ENCODE data around the gene CEP192. TPM values are rescaled to one million over a fixed set of nuclear protein-coding genes. Genes with fewer than 3 reads are reported as not detected.
"Not testable (repeated sequence)": the region's sequence is repeated elsewhere in the genome, so short reads cannot be mapped to it uniquely, and the experiment has no call there.

CEP192 gene
- total RNA-seq, 1 donor from 2014 or later: 25.6 TPM

- intact Hi-C loops (cut with micrococcal nuclease): no loop called here
Observed at GRCh38 chr18:12995424-12995823, 4.3 kb downstream of the CEP192 start.

GRCh38 chr18:12995952-12996477, 4.9 kb downstream of the CEP192 start:
- intact Hi-C loops (cut with micrococcal nuclease): no loop called here

More at GRCh38 chr18:12995424-12995823, 4.3 kb downstream of the CEP192 start:
- Histone ChIP-seq H3K36me3 (peaks cover 4% of the 10 kb centered on the region), H3K27ac (replicated peaks) (no peak overlapping the region), H3K4me3 (no peak overlapping the region), H3K4me1 (peaks cover 60% of the 10 kb centered on the region), H3K9me3 (replicated peaks) (no peaks in the 10 kb centered on the region), H3K27me3 (ENCODE audit: low read depth) (no peaks in the 10 kb centered on the region)
- DNase-seq: no peak
- TF ChIP-seq CTCF (IDR thresholded peaks at IDR 0.05; ENCODE audit: borderline replicate concordance): no peak

DNA sequence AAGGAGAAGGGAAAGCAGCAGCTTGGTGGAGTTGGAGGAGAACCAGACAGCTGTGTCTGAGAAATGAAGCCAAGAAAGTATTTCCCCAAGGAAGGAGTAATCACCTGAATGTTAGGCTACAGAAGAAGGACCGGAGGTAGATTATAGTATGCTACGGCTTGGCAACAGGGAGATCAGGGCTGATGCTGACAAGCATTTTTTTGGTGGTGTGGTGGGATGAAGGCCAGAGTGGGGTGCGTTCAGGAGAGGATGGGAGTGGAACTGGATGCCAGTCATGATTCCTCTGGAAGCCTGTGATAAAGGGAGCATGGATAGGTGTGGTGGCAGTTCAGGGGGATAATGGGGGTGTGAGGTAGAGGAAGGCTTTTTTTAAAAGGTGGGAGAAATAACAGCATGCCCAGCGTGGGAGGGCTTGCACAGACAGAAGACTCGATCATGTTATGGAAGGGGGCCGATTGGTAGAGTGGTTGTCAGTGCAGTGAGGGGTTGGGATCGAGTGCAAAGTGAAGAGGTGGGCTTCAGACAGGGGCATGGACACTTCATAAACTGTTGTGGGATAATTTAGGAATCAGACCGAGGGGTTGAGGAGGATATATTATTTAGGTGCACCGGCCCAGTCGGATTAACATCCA, 5.6 kb downstream of the CEP192 start:
- Histone ChIP-seq H3K4me3 (no peak overlapping the region), H3K4me1 (peaks cover 50% of the 10 kb centered on the region), H3K27ac (replicated peaks) (no peak overlapping the region), H3K9me3 (replicated peaks) (no peaks in the 10 kb centered on the region), H3K36me3 (peaks cover 17% of the 10 kb centered on the region), H3K27me3 (ENCODE audit: low read depth) (no peaks in the 10 kb centered on the region)
- DNase-seq: no peak
- intact Hi-C loops (cut with micrococcal nuclease): no loop called here
- no peak for TF ChIP-seq CTCF (IDR thresholded peaks at IDR 0.05; ENCODE audit: borderline replicate concordance)

More at GRCh38 chr18:12995952-12996477, 4.9 kb downstream of the CEP192 start:
- DNase-seq: no peak
- H3K27ac ChIP-seq (replicated peaks): no peak overlapping the region
- H3K4me3 ChIP-seq: no peak overlapping the region
- TF ChIP-seq CTCF (IDR thresholded peaks at IDR 0.05; ENCODE audit: borderline replicate concordance): no peak
- peaks cover 10% of the 10 kb centered on the region for H3K36me3 ChIP-seq
- H3K9me3 ChIP-seq (replicated peaks): no peaks in the 10 kb centered on the region
- peaks cover 55% of the 10 kb centered on the region for H3K4me1 ChIP-seq
- H3K27me3 ChIP-seq (ENCODE audit: low read depth): no peaks in the 10 kb centered on the region

DNA sequence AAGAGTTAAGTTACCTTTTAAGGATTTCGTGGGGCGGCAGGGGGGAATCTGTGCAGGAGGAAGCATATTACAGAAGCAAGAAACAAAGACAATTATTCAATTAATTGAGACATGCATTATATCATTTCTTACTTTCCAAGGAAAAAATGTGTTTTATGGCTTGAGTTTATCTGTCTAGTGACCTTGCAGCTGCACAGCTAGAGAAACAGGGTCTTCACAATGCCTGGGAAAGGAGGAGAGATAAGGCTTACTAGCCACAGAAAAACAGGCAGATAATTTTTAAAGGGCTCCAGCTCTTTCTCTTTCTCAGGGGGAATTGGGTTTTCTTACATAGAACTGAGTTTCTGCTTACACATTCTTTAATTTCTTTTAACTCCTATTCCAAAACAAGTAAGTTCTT, 6.2 kb downstream of the CEP192 start:
- H3K36me3 ChIP-seq: peaks cover 23% of the 10 kb centered on the region
- H3K27me3 ChIP-seq (ENCODE audit: low read depth); DNase-seq; H3K9me3 ChIP-seq (replicated peaks); H3K27ac ChIP-seq (replicated peaks); intact Hi-C loops (cut with micrococcal nuclease); H3K4me3 ChIP-seq: not testable (repeated sequence)
- H3K4me1 ChIP-seq: peaks cover 44% of the 10 kb centered on the region

DNA sequence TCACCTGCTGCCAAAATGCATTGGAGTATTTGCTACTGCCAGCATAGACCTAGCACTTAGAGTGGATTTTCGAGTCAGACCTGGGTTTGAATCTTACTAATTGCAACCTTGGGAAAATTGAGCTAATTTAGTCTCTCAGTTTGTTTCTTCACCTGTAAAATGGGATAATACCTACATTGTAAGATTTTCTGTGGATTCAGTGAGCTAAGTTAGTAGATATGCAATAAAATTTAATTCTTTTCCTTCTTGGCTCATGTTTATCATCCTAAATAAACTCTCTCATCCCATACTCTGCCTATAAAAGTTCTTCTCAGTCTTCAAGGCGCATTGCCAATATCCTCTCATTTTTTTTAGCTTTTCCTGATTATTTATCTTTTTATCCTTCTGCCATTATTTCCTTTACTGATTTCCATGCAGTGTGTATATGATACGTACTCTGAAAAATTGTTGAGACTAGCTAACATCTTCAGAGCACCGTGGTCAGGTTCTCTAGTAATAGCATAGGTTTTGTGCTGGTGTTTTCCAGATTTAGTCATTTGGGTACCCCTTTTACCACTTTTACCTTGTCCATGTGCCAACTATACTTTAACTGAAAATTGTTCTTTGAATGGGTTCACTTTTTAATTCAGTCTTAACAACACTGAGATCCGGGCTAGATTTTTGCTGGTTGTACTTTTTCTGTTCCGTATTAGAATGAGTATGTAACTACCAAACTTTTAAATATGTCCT, 7.3 kb downstream of the CEP192 start:
- TF ChIP-seq CTCF (IDR thresholded peaks at IDR 0.05; ENCODE audit: borderline replicate concordance): no peak
- no peak overlapping the region for H3K27ac ChIP-seq (replicated peaks)
- intact Hi-C loops (cut with micrococcal nuclease): no loop called here
- H3K9me3 ChIP-seq (replicated peaks): no peaks in the 10 kb centered on the region
- H3K4me1 ChIP-seq: peaks cover 36% of the 10 kb centered on the region
- H3K27me3 ChIP-seq (ENCODE audit: low read depth): no peaks in the 10 kb centered on the region
- H3K36me3 ChIP-seq: peaks cover 23% of the 10 kb centered on the region
- no peak for DNase-seq
- no peak overlapping the region for H3K4me3 ChIP-seq

GRCh38 chr18:13003466-13003896, 12.3 kb downstream of the CEP192 start:
- Histone ChIP-seq H3K4me1 (peaks cover 23% of the 10 kb centered on the region), H3K9me3 (replicated peaks) (no peaks in the 10 kb centered on the region), H3K27ac (replicated peaks) (no peak overlapping the region), H3K27me3 (ENCODE audit: low read depth) (no peaks in the 10 kb centered on the region), H3K36me3 (peaks cover 26% of the 10 kb centered on the region), H3K4me3 (no peak overlapping the region)
- DNase-seq: no peak
- peak; percentile 60 for TF ChIP-seq CTCF (IDR thresholded peaks at IDR 0.05; ENCODE audit: borderline replicate concordance)
- intact Hi-C loops (cut with micrococcal nuclease): loop anchor here (2.0 to 10.0 kb wide), 2 partner anchors 17 to 151 kb away; no protein-coding TSS in a partner anchor
